Sigmoid colon (tissue), 3 donors: ENCODE results near the gene PAX5.

ENCODE experiments used
- POLR2A ChIP-seq, 2 donors: fragments of 450-650 bp; IDR thresholded peaks; one replicate each; pipeline ENCODE4 v1.6.1; 2016; ENCODE audit warnings: antibody characterized with exemption in 2 of 2, mild to moderate bottlenecking in 2 of 2, moderate library complexity in 2 of 2
- TF ChIP-seq, protein P1 (sequence below), 4 experiments: fragments of 450-650 bp in 3 of 4; fragments of 200-600 bp in 1 of 4; IDR thresholded peaks; one replicate each; pipeline ENCODE4 v1.5.1; 2016 to 2019; ENCODE audit warnings: antibody characterized with exemption in 4 of 4, mild to moderate bottlenecking in 3 of 4, moderate library complexity in 2 of 4

DNA sequence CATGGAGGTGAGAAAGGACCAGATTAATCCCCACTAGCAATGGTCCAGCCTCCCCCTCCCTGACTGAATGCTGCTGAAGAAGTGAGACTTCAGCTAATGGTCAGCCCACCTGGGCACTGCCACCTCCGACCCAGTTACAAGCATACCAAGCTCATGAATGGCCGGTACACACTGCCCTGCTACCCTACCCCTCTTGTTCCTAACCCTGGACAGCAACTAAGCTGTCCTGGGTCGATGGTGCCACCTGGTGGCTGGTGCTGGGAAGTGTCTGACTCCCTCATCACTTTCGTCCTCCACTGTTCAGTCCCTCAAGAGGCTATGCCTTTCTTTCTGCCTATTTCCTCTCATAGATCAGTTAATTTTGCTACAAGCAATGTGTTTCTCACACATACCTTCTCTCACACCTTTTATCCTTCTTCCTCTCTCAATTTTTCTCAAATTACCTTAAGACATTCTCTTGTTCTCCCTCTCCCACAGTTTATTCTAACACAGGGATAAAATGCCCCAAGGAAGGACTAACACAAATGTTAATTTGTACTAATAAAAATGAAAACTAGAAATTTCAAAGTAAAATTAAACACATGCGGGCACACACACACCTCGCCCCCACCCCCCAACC, 42.4 kb downstream of the PAX5 start:
- no peak for TF ChIP-seq POLR2A (IDR thresholded peaks at IDR 0.05)
- TF ChIP-seq, protein P1, sequence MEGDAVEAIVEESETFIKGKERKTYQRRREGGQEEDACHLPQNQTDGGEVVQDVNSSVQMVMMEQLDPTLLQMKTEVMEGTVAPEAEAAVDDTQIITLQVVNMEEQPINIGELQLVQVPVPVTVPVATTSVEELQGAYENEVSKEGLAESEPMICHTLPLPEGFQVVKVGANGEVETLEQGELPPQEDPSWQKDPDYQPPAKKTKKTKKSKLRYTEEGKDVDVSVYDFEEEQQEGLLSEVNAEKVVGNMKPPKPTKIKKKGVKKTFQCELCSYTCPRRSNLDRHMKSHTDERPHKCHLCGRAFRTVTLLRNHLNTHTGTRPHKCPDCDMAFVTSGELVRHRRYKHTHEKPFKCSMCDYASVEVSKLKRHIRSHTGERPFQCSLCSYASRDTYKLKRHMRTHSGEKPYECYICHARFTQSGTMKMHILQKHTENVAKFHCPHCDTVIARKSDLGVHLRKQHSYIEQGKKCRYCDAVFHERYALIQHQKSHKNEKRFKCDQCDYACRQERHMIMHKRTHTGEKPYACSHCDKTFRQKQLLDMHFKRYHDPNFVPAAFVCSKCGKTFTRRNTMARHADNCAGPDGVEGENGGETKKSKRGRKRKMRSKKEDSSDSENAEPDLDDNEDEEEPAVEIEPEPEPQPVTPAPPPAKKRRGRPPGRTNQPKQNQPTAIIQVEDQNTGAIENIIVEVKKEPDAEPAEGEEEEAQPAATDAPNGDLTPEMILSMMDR (IDR thresholded peaks at IDR 0.05) = no peak
